HG02973 (cell line): ENCODE data around the gene LINGO4.
A peak's percentile ranks its signal among the peaks of the same experiment; 100 is the strongest.

Source experiments
- ATAC-seq: cut with Tn5 transposase; IDR thresholded peaks from one replicate; pipeline ENCODE4 v1.9.1; 2021; ENCODE audit warnings: moderate library complexity; ENCODE audit not compliant: unreplicated experiment

LINGO4 gene

GRCh38 chr1:151815716-151816327 is 10.6 kb upstream of the LINGO4 start:
- ATAC-seq, result no peak

- ATAC-seq, result no peak
Measured at GRCh38 chr1:151814971-151815545, 9.8 kb upstream of the LINGO4 start.

- ATAC-seq, result no peak
Measured at GRCh38 chr1:151814426-151814825, 9.2 kb upstream of the LINGO4 start.

GRCh38 chr1:151813271-151813977 is 8.2 kb upstream of the LINGO4 start:
- ATAC-seq, result no peak

- no peak for ATAC-seq
Measured at GRCh38 chr1:151811181-151811580, 6.0 kb upstream of the LINGO4 start.

- ATAC-seq, result no peak
Measured at GRCh38 chr1:151809985-151810556, 4.9 kb upstream of the LINGO4 start.

GRCh38 chr1:151809290-151809984 is 4.2 kb upstream of the LINGO4 start:
- no peak for ATAC-seq

- ATAC-seq, result no peak
Measured at GRCh38 chr1:151807766-151808165, 2.5 kb upstream of the LINGO4 start.

GRCh38 chr1:151807131-151807530 is 1.9 kb upstream of the LINGO4 start:
- ATAC-seq, result no peak

- no peak for ATAC-seq
Measured at GRCh38 chr1:151806170-151806569, 951 bp upstream of the LINGO4 start.

GRCh38 chr1:151803915-151804314 is 1.3 kb downstream of the LINGO4 start:
- no peak for ATAC-seq

- ATAC-seq, result no peak
Measured at GRCh38 chr1:151803164-151803563, 2.1 kb downstream of the LINGO4 start.

GRCh38 chr1:151802372-151802771 is 2.8 kb downstream of the LINGO4 start:
- no peak for ATAC-seq

GRCh38 chr1:151801846-151802245 is 3.4 kb downstream of the LINGO4 start:
- no peak for ATAC-seq

GRCh38 chr1:151801310-151801820 is 3.9 kb downstream of the LINGO4 start:
- no peak for ATAC-seq

- ATAC-seq, result no peak
Measured at GRCh38 chr1:151800830-151801229, 4.4 kb downstream of the LINGO4 start.

- no peak for ATAC-seq
Measured at GRCh38 chr1:151799179-151800022, 5.8 kb downstream of the LINGO4 start.

- ATAC-seq, result no peak
Measured at GRCh38 chr1:151798571-151798970, 6.6 kb downstream of the LINGO4 start.

- ATAC-seq, result peak; percentile 1
Measured at GRCh38 chr1:151790940-151791651, 14.1 kb downstream of the LINGO4 start.
